GM21381 (cell line): Measurements from ENCODE around the gene PRDX3.
A peak's percentile ranks its signal among the peaks of the same experiment; 100 is the strongest.

ENCODE experiments used
- ATAC-seq: cut with Tn5 transposase; IDR thresholded peaks from one replicate; pipeline ENCODE4 v1.9.1; 2021; ENCODE audit warnings: mild to moderate bottlenecking, moderate library complexity; ENCODE audit not compliant: unreplicated experiment

The PRDX3 gene

DNA sequence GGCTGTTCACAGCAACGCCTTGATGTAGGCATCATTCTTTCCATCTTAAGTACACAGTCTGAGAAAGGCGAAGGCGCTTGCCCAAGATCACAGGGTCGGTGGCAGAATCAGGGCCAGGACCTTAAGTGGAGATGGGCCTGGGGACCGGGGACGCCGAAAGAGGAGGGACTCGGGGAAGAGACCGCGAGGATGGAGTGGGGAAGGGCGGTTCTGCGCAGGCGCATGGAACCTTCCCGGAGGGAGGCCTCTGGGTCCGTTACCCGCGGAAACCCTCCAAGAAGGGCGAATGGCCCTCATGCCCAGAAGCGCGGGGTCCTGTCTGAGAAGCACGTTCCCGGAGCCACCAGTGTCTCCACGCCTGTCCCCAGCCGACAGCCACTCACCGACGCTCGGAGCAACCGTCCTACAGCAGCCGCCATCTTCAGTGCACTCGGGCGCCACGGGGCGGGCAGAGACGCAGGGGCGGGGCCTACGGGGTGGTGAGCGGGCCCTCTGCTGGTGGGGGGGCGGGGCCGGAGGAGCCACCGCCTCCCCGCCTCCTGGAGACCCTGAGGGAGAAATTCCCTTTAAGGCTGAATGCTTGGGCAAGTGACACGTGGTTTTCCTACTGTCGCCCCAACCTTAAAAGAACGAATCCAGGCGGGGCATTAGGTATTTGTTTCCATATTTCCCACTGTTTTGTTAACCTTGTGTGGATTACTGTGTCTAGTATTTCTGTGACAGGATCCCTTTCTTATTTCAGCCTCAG, at the start of gene PRDX3:
TSS of gene PRDX3 (minus strand) at position 441 of the 748 bp plus-strand sequence. CDS start at position 419, 22 bp downstream.
- peak; percentile 95 for ATAC-seq

DNA sequence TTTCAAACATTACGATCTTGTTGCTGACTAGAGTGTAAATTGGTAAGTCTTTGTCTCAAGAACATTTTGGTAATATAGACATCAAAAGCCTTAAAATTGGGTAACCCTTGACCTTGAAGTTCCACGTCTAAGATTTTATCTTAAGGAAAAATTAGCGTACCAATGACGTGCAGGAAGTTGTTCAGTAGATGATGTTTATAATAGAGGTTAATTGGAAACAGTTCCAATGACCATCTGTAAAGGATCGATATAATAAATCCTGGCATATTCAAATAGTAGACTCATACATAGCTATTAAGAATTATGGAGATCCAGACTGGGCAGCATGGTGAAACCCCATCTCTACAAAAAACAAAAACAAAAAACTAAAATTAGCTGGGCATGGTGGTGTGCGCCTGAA, 49.2 kb upstream of the PRDX3 start:
- ATAC-seq = no peak

DNA sequence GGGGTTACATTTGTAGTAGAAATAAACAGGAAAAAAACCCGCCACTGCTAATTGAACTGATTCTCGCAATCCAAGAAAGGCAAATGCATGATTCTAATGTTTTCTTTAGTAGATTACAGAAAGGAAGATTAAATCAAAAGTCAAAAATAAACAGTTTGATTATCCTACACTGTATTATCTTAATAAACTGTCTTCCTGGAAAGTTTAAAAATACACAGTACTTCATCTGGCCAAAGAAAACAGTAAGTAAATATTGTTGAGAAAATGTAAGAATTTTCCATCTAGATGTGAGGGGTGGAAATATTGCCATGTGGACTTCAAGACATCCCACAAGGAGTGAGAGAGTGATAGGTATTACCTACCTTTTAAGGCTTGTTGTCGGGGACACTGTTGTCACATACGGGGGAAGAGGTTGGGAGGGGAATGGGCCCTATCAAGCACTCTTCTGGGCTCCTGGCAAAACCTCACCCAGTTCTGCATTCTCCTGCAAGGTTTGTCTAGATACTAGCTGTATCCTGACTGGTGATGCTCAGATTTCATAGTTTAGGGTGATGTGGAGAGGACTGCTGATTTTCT, 46.6 kb upstream of the PRDX3 start:
- no peak for ATAC-seq

DNA sequence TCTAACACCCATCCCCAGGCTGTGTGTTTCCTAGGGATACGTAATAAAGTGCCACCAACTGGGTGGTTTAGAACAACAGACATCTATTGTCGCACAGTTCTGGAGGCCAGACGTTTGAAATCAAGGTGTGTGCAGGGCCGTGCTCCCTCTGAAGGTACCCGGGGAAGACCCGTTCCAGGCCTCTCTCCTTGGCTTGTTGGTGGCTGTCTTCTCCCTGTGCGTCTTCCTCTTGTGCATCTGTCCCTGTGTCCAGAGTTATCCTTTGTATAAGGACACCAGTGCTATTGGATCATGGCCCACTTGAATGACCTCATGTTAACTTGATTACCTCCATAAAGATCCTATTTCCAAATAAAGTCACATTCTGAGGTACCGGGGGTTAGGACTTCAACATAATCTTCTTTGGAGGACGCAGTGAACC, 44.4 kb upstream of the PRDX3 start:
- no peak for ATAC-seq

DNA sequence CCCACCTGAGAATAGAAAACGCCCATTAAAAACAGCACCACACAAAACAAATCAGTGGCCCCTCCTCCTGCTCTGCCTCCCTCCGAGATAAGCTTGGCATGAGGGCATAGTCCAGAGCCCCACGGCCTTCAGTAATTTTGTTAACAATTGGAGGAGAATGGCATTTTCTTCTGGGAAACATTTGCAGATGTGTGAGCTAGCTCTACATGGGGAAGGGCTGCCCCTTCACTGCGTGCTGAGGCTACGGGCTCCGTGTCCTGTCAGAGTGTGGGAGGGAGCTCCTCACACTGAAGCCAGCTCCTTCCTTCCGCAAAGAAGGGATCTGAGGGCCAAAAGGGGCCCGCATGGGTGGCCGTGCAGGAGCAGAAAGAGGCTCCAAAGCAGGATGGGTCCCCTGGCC, 43.9 kb upstream of the PRDX3 start:
- no peak for ATAC-seq

DNA sequence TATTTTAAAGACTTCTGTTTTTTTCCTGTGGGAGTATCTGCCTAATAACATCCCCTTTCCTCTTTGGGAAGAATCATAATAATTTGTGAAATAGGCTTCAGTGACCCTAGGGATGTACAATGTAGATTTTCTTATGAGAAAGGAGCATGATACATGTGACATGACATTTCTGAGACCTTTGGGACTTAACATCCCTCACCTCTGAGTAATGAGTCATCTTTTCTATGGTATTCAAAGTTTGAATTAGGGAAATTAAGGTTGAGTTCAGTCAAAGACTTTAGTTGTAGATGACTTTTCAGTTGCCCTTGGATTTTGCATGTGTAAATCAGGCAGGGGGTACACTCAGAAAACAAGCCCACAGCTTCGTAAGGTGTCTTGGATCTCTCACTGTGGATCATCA, 43.1 kb upstream of the PRDX3 start:
- ATAC-seq = no peak

DNA sequence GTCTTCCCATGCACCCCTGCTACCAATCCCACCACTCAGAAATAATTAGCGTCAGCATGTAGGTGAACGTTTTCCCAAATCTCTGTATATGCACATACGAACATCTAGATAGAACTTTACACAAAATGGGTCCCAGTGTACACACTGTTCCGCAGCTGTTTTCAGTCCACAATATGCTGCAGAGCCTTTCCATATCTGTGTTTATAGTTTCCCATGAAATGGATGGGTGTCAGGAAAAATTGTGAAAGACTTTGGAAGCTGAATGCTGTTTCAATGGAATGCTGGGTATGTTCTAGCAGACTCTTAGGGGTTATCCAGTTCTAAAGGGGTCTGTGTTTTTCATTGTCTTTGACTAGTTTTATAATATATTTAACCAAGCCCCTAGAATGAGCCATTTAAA, 42.6 kb upstream of the PRDX3 start:
- ATAC-seq = no peak

DNA sequence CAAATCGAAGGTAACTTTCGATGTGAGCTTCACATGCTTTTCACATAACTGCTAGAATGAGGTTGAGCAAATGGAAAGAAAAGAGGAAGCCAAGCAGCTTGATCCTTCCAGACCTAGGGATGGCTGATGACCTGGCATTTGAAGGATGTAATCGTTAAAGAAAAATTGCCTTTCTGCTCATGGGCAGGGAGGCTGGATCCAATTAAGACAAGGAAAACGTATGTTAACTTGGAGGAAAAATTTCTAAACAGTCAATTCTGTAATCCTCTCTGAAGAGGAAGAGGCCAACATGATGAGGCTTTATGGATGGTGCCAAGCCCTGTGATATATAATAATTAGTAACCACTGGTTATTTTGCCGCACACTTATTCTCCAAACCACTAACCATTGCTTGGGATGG, 41.3 kb upstream of the PRDX3 start:
- no peak for ATAC-seq

DNA sequence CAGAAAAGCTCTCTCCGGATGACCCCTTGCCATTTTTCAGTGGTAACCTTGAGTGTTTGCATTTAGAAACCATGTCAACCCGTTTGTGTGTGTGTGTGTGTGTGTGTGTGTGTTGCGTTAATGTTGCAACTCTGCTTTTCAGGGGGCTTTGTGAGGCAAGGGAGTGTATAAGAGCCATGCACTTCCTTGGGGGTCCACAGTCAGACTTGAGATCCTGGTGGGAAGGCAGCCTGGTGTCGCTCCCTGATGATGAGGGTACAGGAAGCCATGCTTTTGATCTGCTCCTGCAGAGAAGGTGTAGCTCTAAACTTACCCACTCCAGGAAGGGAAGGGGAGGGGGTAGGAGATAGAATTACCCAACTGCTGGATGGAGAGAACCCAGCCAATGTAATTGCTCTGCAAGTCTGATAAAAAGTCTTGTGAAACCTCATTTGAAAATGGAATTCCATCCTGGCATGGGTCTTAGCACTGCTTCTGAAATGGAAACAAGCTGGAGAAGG, 39.4 kb upstream of the PRDX3 start:
- no peak for ATAC-seq

DNA sequence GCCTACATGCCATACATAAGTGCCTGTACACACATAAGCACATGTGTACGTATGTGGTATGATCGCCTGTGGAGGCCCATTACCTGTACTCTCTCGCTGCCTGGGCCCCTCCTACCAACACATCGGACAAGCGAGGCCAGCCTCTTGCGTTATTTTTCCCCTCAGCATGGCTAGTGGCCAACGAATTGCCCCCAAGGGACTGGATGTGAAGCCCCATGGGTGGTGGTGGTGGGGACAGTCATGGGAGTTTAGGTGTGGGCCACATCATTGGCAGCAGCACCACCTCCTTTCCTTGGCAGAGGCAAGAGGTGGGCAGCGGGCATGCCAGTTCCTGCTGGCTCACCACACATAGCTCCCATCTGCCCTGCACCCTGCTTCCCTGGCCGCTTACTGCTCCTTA, 38.8 kb upstream of the PRDX3 start:
- ATAC-seq = no peak

DNA sequence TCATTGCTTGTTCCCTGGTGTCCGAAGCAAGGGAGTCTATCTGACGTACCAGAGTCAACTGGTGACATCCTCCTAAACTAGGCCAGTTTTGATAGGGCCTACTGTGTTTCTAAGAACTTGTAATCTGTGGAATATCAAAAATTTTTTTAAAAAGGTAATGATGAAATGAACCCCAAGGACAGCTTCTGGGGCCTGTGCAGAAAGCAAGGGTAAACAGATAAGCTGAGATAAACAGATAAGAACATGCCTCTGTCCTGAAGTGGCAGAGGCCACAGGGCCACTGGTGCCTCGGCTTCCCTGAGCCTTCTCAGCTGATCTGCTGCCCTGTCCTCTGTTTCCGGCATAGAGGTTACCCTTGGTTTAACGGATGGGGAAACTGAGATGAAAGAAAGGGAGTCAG, 37.5 kb upstream of the PRDX3 start:
- no peak for ATAC-seq

DNA sequence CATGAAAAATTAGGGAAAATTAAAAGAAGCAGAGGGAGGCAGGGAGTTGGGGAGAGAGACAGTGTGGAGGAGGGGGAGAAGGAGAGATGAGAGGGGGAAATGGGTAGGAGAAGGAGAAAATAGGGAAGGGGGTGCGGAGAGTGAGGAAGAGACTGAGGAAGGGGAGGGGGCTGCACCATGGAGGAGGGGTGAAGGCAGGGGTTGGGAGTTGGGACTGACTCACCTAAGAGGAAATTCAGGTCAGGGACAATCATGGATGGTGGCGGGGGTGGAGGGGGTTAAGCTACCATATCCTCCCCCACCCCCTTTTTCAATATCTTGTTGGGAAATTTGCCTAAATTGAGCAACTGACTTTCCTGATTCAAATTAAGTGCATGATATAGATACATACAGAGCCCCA, 36.8 kb upstream of the PRDX3 start:
- ATAC-seq = no peak

DNA sequence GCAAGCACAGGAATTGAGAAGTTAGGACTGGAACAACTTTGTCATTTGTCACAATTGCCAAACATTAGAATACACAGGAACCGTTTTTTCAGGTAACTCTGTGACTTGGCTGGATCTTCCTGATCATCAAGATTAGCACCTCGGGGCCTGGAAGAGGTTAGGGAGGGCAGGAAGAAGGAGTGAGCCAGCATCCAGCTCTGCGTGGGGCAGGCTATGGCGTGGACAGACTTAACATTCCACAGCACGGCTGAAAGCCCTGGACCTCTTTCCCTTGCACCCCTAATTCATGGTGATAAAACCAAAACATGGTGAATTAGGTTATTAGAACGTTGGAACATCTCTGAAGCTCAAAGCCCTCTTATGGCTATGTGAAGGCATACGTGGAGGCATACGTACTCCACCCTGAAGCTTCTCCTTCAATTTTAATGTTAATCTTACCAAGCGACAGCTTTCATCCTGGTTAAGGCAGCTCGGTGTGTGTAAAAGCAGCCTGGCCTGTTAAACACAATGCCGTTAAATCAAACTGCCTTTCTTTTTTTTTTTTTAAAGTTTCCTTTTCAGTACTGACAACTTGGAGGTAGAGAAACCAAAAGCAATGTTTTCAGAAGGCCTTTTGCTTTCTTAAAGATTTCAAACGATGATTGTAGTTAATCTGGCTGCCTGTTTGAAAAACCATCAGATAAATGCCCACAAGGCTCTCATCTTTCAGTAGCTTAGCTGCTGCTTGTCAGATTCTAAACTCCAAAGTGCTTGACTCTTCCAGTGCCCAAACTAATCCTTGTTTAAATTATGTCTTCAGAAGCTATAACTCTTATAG, 33.2 kb upstream of the PRDX3 start:
- ATAC-seq = no peak

DNA sequence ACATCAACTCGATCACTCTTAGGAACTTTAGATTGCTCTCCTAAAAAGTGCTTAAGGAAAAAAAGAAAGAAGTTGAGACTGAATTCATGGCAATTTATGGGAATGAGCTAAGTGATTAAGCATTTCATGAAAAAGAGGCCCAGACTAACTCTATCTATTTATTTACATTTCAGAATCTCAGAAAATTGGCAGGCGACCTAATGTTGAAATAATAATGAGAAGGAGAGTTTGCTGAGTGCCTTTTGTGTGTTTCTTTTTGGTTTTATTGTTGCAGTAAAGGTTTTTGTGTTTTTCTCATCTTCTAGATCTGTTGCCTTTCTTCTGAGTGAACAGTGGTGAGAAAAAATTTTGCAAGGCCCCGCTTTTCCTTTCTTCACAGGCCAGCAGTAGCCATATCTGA, 32.6 kb upstream of the PRDX3 start:
- ATAC-seq = no peak

DNA sequence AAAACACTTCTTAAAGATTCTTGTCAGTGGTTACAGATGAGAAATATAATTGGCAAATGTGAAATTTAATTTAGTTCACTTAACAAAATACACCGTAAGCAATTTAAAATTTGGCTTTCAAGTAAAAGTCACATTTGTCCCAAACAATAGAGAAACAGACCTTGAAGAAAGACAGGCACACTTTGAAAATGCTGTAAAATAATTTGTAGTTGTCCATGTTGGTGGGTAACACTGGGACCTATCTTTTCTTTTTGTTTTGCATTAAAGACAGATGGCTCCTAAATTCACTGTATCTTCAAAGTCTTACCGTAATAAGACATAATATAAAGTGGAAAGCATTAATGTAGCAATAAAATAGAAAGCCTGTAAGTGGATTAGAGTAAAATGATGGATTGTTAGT, 32.0 kb upstream of the PRDX3 start:
- no peak for ATAC-seq

DNA sequence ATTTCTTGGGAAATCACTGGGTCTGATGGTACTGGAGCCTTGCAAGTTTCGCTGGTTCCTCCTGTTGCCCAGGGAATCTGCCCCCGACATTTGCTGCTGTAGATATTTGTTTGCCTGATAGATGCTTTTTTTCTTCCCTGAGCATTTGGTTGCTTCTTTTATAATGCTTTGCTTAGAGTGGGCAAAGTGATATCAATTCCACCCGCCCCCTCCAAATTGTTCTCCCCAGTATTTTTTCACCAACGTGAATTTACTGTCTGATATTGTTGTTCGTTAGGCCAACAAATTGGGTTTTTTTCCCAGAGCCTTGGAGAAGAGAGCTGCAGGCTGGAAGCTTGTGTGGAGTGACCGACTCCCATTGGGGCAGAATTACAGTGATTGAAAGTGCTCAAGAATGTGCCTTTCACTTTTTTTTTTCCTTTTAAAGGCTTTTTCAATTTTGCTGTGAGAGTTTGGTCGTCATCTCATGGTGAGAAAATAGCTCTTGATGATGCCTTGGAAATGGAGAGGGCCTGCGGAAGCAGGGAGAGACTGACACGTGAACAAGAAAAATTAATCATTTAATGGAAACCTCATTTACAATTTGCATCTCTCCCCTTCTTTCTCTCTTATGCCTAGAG, 31.2 kb upstream of the PRDX3 start:
- no peak for ATAC-seq

DNA sequence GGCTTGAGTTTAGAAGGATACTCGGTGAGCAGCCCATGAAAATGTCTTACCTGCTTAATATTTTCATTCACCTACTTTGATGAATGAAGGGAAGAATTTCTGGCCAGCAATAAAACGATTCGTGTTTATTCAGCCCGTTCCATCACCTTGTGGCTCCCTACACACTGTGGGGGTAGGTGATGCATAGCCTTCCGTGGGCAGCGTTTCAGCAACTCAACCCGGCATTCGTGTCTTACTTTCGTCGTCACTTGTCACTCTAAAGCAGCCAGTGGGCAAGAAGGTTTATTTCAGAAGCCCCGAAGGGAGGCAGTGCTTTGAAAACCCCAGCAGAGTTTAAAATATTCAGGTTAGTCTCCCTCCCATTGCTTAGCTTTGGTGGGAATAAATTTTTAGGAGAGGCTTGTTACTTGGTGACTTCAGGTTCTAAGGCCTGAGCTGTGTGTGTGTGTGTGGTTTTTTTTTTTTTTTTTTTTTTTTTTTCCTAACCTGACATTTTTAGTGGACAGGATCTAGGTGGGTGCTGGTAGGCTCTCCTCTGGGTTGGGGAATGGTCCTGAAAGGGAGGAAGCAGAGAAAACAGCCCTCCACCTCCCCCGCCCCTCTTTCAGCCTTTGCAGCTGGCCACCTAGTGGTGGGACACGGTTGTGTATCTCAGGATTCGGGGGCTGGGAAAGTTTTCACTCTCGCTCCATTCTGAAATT, 30.6 kb upstream of the PRDX3 start:
- ATAC-seq = no peak

DNA sequence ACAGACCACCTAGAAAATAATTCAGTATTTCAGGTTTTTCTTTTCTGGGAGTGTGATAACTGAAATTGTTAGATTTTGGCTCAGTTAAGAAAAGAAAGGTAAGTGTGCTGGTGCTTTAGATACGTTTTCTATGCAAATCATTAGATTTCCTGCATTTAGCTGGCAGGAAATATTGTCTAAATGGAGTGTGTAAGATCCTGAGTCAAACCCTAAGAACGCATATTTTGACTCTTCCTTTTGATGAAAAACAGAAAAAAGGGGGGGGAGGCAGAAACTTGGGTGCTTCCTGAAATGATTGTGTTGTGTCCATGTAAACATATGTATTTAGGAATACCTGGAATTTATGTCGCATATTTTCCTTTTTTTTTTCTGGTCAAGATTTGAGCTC, 29.9 kb upstream of the PRDX3 start:
- ATAC-seq = no peak

DNA sequence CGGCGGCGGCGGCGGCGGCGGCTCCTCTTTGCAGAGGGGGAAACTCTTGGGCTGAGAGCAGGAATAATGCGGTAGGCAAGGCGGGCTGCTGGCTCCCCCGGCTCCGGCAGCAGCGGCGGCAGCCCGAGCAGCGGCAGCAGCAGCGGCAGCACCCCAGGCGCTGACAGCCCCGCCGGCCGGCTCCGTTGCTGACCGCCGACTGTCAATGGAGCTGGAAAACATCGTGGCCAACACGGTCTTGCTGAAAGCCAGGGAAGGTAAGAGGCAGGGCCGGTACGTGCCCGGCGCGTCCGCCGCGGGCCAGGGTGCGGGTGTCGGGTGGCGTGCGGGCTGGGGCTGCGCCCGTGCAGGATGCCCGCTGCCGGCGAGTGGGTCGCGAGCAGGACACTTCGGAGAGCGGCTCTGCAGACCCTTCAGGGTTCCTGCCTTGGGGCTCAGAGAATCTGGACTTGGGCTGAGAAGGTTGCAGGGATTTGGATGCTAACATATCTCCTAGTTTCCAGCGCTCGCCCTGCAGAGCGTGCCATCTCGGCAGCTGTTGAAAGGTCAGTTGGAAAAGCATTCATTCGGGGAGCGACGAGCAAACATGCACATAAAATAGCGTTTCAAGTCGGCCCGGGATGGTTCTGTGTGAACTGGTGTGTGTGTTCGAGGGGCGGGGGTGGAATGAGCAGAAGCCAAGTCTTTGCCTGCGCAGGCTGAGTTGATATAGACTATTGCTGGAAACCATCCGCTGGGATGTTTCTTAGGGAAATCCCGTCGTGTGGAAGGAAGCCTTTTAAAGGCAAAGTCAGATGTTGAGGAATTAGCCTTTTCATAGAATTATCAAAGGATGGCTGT, 29.3 kb upstream of the PRDX3 start:
- peak; percentile 7 for ATAC-seq

DNA sequence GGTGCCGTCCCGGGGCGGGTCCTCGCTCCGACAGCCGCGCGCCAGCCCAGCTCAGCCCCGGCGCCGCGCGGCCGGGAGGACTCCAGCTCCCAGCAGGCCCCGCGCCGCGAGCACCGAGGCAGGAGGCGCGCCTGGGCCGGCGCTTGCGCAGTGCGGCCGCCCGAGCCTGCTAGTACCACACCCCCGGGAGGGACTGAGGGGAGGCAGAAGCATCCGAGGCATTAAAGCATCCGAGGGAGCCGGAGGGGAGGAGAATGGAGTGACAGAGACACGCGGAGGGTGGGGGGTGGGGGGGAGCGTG, 28.7 kb upstream of the PRDX3 start, which contains the start of gene GRK5:
TSS of gene GRK5 (plus strand) at position 206 of the 301 bp plus-strand sequence. CDS start 347 bp downstream, outside the sequence.
- ATAC-seq = peak; percentile 71
